ENCODE results near the gene TIMP4.

TIMP4 gene

DNA sequence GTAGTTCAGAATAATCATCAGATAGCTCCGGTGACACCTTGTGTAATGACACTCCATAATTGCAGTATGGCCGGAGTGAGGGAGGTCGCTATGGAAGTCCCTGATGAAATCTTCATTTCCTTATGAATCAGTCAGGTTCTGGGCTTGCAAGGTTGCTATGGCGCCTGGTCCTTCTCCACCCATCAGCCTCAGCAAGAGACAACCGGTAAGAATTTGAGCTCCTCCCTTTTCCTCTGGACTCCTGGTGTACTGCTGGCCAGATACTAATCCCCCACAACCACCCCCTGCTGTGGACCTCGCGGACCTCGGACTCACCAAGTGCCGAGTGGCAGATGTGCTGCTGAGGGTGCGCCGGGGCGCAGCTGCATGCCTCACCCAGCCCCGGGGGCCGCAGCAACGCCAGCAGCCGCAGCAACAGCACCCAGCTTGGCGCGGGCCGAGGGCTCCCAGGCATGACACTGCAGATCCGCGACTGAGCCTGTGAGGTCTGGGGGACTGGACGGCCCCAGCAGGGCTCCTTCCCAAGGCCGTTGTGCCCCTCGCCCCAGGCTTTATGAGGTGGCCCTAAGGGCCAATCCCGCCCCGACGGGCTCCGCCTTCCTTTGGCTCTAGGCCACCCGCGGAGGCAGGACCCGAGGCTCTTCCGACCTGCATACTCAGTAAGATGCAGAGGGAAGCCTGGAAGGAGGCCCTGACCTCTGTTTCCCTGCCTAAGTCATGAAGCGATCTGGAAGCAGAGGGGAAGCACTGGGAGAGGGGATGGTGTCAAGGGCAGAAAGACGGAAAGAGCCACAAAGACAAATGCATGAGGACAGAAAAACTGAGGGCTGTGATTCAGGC, at the start of gene TIMP4:
TSS of gene TIMP4 (minus strand) at position 526 of the 840 bp plus-strand sequence. CDS start at position 454, 72 bp downstream.
- FAIRE-seq: no peak

DNA sequence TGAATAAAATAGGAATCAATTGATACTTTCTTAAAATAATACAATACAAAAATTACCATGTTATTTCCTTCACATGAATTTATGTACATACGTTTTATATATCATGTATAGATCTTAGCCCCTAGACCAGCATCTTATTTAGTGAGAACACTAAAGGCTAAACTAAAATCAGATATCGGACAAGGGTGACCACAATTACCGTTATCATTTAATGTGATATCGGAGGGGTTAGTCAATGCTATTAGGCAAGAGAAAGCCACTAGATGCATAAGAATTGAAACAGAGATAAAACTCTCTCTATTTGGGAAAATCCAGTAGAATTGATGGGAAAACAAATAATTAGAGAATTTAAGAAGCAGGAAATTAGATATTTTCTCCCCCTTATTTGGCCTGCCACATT, 46.5 kb upstream of the TIMP4 start:
- FAIRE-seq: no peak

DNA sequence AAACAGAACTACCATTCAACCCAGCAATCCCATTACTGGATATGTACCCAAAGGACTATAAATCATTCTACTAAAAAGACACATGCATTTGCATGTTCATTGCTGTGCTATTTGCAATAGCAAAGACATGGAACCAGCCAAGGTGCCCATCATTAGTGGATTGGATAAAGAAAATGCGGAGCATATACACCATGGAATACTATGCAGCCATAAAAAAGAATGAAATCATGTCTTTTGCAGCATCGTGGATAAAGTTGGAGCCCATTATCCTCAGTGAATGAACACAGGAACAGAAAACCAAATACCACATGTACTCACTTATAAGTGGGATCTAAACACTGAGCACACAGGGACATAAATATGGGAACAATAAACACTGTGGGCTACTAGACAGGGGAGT, 43.1 kb upstream of the TIMP4 start:
- no peak for FAIRE-seq

DNA sequence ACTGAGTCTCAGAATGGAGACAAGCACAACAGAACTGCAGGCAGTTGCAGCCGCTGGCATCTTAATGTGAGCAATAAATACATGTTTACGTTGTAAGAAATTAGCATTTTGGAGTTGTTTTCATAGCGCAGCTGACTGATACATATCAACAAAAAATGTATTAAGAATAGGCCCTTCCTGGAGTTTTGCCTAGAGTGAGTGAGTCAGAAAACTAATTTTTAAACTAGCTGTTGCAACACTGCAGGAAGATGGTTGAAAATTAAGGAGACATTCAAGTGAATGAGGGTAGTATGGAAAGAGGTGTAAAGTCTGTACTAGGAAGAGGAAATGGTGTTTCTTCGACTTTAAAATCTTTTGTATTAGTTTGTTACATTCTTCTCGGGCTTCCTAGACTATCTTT, 39.6 kb upstream of the TIMP4 start:
- FAIRE-seq: no peak

DNA sequence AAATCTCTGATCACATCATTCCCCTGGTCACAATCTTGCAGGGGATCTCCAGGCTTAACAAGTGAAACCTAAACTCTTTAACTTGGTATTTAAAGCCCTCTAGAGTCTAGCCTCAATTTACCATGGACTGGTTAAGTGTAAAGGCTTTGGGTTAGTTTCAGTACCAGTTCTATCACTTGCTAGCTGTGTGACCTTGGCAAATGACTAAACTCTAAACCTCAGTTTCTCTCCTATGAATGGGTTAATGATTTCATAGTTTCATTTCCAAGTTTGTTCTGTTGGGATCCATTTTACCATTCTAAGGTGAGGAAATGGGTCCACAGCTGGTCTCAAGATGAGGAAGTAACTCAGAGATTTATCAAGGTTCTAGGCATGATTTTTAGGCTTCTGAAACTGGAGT, 38.8 kb upstream of the TIMP4 start:
- no peak for FAIRE-seq

DNA sequence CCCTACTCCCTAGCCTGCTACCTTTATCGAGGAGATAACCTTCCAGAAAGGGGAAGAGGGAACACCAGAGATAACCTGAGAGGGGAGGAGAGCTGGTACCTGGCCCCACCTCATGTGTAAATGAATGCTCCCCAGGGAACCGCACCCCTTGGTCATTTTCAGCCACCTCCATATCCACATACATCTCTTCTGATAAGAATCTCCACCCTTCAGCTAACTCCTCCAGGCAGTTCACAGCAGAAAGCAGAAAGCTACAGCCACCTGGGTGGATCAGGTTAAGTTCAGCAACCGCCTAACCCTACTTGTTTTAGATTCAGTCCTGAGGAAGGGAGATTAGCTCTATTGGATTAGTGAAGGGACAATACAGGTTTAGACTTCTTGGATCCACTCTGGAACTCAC, 38.0 kb upstream of the TIMP4 start:
- no peak for FAIRE-seq

DNA sequence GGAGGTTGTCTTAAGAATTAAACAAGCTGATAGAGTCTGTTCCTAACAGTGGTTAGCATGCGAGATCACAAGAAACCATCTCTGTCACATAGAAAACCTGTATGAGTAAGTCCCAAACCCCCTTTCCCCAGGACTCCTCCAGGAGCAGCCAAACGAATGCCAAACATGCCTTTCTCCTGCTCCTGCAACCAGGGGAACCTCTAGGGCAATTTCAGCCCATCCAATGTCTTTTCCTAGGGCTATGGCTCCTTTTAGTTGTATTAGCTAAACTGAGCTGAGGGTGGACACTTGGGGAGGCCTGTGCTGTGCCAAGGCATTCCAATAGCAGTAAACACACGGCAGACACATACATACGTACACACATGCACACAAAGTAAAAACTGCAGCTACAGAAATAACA, 36.5 kb upstream of the TIMP4 start:
- no peak for FAIRE-seq

DNA sequence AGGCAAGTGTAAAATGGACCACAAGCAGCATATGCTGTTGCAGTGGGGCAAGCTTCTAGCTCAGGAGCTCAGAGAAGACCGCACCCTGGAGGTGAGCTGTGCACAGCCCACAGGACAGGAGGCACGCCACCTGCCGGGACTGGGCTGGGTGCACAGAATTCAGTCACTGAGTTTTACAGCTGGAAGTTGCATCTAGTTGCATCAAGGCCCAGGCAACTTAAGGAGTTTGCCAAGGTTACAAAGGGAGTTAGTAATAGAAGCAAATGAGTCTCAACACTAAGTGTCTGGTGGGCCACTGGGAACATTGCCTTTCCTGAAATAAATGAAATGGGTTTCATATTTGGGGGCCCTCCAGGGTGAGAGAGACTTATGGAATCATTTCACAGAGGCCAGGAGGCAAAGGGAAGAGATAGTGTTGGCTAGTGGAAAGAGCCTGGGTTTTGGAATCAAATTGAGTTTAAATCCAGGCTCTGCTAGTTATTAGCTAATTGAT, 36.0 kb upstream of the TIMP4 start:
- no peak for FAIRE-seq

DNA sequence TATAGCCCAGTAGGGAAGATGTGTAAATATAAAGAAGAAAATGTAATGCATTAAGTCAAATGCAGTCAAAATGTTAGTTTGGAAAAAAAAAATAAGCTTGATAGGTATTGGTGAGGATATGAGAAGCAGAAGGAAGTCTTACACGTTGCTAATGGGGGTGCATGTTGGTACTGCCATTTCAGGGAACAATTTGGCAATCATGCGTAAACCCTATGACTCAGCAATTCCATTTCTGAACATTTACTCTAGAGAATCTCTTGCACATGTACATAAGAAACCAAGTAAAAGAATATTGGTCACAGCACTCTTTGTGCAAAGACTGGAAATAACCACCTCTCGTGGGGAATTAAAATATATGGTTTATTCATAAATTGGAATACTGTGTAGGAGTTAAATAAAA, 35.5 kb upstream of the TIMP4 start:
- FAIRE-seq: no peak

DNA sequence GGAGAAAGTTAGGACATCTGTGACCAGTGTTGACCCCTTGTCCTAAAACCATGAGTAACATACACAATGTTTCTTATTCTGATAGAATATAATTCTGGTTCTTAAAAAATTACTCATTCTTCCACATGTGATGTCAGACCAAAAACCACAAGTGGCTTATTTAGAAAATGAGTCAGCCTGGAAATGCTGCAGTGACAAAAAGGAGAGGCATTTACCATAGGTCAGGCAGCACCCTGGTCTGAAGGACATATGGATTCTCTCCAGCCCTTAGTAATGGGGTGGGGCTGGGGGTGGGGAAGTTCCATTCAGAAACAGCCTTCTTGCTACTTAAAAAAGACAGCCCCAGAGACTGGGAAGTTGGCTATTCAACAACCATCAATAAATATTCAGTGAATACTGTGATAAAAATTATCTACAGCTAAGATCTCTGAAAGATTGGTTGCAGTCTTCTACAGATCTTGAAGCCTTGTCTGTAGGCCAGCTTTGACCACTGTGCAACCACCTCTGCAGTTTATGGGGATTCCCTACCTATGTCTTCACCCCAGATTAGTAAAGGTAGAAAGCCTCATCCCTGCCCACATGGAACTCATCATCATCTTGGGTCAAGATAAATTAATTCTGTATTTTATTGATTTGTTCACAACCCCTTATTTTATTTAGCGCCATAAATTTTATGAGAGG, 34.9 kb upstream of the TIMP4 start:
- FAIRE-seq: no peak

DNA sequence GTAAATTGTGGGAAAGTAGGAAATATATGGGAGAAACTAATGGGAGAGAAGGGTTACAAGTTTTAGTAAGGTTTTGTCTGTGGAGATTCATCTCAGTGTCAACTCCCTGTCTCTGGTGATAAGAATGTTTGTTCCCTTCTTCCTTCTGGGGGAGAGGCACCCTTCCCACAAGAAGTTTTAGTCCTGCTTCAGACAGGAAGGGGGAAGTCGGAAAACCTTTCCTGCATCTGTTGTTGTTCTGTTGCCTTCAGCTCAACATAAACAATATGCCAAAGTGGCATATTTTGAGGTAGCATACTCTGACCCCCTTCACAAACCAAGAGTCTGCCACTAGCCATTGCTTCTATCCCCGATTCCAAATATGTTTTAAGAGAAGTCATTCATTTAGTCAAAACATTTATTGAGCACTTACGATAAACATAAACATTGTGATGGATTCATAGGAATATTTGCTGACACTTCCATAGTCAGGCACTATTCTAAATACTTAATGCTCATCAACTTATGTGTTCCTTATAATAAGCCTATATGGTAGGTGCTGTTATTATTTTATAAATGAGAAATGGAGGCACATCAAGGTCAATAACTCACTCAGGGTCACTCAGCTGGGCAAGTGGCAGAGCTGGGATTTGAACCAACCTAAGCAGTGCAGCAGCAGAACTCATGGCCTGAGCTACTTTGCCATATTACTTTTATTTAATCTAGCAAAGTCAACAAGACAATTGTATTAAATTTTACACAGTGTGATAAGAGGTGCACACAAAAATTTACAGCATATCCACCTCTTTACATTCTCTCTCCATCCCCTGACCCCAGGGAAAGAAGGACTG, 34.2 kb upstream of the TIMP4 start:
- FAIRE-seq: no peak

DNA sequence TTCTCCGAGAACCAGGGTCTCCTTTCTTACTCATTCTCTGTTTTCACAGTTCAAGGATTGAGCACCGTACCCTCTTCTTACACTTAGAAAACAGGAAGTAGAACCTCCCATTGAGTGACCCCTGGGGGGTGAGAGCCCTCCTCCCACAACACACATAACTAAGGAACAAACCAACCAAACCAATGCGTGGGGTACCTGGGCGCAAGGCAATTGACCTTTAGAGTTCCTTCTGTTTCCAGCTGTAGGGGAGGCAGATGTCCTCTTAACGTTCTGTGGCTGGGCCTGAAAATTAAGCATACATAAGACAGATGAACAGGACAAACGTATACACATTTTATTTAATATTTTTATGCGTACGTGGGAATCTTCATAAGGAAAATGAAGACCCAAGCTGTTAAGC, 33.5 kb upstream of the TIMP4 start:
- no peak for FAIRE-seq

DNA sequence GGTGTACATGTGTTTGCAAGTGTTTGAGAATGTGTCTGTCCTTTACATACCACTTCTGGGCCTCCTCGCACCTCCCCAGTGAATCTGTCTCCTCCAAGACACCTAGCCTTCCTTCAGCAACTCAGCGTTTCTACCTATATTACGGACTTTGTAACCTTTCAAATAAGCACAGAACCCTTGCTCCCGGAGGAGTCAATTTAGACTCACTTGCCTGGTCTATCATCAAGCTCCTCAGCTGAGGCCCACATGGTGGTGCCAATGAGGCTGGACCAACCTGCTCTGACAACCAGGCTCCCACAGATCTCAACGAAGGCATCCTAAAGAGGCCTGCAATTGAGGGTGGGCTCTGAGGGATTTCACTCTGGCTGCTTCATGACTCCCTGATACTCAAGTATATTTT, 32.8 kb upstream of the TIMP4 start:
- no peak for FAIRE-seq

DNA sequence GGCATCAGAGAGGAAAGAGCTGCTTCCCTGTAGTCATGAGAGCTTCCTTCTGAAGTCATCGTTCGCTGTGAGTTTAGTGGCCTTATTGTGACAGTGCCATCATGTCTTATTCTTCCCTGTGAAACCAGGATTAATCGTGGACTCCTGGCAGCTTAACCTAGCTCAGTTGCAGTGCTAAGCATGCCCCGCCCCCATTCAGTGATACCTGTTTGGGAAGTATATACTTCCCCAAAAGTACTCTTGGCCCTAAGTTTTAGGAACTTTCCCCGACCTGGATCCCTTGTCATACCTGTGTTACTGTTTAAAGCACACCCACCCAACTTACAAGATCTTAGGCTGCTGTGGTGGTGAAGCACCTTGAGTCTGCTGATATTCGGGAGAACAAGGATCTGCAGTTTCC, 32.1 kb upstream of the TIMP4 start:
- no peak for FAIRE-seq

DNA sequence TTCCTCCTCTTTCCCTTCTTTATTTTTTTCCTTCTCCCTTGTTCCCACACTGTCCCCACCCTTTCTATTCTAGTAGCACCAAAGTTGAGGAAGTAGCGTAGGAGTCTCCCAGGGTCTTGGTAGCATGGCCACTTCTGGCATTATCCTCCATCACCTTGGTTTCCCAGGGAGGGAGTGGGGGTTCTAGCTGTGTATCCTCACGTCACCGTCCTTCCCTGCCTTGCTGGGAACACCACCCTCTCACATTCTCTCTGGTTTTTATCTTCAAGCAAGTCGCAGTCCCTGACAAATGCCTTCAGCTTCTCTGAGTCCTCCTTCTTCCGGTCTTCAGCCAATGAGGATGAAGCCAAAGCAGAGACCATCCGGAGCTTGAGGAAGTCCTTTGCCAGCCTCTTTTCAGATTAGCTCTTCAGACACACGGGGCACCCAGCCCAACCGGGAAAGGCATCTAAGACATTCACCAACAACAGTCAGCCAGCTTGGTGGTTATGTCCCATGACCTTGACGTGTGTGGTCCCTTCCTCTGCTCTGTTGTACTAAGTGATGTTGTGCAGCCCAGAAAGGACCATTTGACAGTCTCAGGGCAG, 31.6 kb upstream of the TIMP4 start:
- no peak for FAIRE-seq

DNA sequence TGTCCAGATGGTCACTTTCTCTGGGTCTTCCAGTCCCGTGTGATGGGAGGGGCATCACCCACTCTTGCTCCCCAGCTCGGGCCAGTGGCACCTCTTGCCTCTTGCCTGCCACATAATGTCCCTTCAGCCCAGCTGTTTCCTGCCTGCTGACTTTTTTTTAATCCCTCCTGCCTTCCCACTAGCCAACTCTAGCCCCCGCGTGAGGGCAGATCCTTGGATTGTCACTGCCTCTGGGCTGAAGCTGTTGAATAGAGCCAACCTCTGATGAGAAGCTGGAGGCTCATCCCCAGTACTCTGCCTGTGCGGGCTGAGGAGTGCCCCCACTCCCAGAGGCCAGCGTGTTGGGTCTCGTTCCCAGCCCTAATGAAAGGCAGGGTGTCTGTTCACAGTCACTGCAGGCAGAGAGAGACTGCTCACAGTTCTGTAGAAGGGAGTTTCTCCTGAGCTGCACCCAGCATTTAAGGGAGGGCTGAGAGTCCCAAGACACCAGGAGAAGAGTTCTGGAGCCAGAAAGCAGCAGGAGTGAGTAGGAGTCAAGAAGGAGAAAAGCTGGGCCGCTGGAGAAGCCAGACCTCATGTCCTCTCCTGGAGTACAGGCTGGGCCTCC, 30.1 kb upstream of the TIMP4 start:
- FAIRE-seq: no peak

DNA sequence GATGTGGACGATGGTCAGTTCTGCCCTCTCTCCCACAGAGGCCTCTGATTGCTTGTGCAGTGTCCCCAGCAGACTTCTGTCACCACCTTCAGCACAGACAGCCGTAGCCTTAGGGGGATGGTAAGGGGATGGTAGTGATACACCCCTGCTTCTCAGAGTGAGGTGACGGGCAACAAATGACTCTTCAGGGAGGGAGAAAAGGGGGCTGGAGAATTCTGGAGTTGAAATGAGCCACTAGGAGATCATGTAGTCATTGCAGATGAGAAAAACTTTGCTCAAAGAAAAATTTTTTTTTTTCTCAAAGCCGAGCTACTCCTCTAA, 29.6 kb upstream of the TIMP4 start:
- FAIRE-seq: no peak

DNA sequence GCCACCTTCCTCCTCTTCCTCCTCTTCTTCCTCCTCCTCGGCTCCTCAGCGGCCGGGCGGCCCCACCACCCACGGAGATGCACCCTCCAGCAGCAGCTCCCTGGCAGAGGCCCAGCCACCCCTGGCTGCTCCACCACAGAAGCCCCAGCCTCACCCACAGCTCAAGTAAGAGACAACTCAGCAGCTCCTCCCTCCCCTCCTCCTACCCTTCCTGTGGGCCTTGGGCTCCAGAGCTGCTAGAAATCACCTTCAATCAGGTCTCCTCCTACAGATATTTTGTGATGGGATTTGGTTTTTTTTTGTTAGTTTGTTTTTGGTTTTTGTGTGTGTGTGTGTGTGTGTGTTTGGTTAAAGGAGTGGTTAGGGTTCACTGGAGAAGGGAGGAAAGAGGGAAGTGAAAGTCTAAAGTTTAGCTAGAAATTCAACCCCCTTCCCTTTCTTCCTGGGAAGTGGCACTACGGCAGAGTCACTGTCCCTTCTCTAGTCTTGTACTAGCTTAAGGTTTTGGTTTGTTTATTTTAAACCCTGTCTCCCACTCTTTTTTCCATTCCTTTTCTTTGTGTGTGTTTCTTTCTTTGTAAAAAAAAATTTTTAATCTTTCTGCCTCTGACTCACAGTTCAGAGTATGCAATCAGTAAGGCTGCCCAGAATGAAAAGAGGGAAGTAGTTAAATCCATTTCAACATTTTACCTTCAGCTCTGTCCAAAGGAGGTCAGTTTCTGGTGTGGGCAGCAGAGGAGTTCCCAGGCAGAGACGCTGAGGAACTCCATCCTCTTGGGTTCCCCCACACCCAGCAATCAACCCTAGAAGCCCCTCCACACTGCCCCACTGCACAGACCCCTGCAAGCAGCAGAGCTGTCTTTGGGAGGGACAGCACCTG, 29.0 kb upstream of the TIMP4 start:
- FAIRE-seq: no peak

DNA sequence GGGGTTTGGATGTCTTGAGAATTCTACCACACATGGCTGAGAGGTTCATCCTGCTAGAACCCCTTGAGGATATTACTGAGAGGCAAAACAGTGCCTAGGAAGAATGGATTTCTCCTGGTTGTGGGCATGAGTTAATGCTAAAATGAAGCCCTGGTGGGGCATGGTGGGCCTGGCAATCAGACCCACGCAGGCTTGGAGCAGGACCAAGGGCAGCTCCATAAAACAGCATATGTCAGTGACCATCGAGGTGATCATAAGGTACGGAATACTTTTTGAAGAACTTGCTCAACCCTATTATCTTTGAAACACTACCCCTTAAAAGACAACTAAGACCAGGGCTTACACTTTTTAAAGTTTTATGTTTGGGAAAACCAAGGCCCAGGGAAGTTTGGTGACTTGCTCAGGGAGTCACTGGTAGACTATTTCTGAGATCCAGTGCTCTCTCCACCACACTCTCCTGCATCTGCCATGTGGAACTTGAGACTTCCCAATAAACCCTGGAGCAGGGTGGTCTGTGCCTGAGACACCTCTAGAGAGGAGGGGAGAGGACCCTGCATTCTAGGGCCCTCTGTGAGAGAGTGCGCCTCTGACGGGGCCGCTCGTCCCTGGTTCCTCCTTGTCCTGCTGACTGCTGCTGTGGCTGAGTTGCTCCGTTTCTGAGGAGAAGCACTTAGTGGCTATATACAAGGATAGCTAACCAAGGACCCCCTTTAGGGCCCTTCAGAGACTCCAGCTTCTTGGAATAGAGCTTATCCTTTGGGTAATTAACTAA, 28.0 kb upstream of the TIMP4 start:
- no peak for FAIRE-seq

DNA sequence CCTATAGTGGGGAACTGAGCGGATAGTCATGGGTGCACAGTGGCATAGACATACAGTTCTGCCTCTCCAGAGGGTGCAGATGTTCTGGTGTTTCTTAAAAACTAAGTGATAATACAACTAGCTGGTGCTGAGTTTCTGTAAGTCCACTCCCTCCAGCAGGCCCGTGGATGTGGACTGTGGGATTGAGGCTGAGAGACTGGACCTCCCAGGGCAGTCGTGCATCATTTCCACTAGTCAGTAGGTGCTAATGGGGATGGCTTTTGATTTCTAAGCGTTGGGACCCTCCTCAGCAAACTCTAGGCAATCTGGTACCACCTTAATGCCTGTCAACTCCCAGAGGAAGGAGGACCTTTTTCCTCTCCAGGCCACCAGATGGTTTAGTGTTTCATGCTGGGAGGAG, 27.3 kb upstream of the TIMP4 start:
- no peak for FAIRE-seq

DNA sequence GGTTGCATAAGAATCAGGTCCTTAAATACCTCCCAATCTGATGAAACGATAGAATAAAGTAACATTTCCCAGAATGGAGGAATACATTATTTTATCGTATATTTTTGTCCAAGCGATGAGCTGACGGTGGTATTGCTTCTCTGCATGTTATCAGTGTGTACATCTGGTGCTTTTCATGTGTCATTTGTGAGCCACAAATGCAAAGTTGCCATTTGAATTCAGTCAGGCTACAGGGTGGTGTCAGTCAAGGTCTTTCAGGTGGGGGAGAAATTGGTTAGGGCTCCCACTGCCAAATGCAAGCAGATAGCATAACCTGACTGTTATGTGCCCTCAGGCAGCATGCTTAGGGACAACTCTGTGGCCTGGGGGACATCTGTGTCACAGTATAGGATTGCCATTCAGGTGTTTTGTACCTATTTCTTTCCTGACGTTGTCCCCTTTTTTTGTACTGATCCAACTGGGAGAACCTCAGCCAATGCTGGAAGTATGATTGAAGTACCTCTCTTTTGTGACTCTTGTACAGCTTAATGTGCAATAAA, 26.5 kb upstream of the TIMP4 start:
- FAIRE-seq: no peak
